Stimulated activated CD4-positive, alpha-beta T cell treated with anti-CD3 and anti-CD28 coated beads, Interleukin-2, amount 100 ng/mL, for 48 hours (primary cell): ENCODE results near the gene OBSCN.

Experiments used
- DNase-seq, 2 donors: peaks; one replicate each; pipeline ENCODE4 v3.0.0-alpha.2; 2020

OBSCN gene

GRCh38 chr1:228280106-228280901 is 72.5 kb downstream of the OBSCN start:
- no peak for DNase-seq

- no peak for DNase-seq
Observed at GRCh38 chr1:228280961-228281591, 73.2 kb downstream of the OBSCN start.

GRCh38 chr1:228281631-228282328 is 73.9 kb downstream of the OBSCN start:
- DNase-seq: no peak

GRCh38 chr1:228282329-228283042 is 74.6 kb downstream of the OBSCN start:
- no peak for DNase-seq

GRCh38 chr1:228283043-228283371 is 75.2 kb downstream of the OBSCN start:
- DNase-seq: no peak

- DNase-seq: no peak
Observed at GRCh38 chr1:228283476-228284147, 75.8 kb downstream of the OBSCN start.

GRCh38 chr1:228284148-228284495 is 76.3 kb downstream of the OBSCN start:
- no peak for DNase-seq

GRCh38 chr1:228284521-228284920 is 76.7 kb downstream of the OBSCN start:
- no peak for DNase-seq

- DNase-seq: no peak
Observed at GRCh38 chr1:228285661-228286504, 78.0 kb downstream of the OBSCN start.

- no peak for DNase-seq
Observed at GRCh38 chr1:228286505-228287417, 78.9 kb downstream of the OBSCN start.

GRCh38 chr1:228287541-228288425 is 79.9 kb downstream of the OBSCN start:
- DNase-seq: no peak

- no peak for DNase-seq
Observed at GRCh38 chr1:228288536-228289238, 80.8 kb downstream of the OBSCN start.

- DNase-seq: no peak
Observed at GRCh38 chr1:228289239-228289849, 81.5 kb downstream of the OBSCN start.

GRCh38 chr1:228289996-228290881 is 82.4 kb downstream of the OBSCN start:
- no peak for DNase-seq

- DNase-seq: no peak
Observed at GRCh38 chr1:228291906-228292608, 84.2 kb downstream of the OBSCN start.

- DNase-seq: no peak
Observed at GRCh38 chr1:228292609-228292911, 84.7 kb downstream of the OBSCN start.

GRCh38 chr1:228293393-228293792 is 85.5 kb downstream of the OBSCN start:
- DNase-seq: no peak
